ENCODE results near the gene CDR2.
A peak's percentile ranks its signal among the peaks of the same experiment; 100 is the strongest.
"Not testable (repeated sequence)": the region's sequence is repeated elsewhere in the genome, so short reads cannot be mapped to it uniquely, and the experiment has no call there.

CDR2 gene

DNA sequence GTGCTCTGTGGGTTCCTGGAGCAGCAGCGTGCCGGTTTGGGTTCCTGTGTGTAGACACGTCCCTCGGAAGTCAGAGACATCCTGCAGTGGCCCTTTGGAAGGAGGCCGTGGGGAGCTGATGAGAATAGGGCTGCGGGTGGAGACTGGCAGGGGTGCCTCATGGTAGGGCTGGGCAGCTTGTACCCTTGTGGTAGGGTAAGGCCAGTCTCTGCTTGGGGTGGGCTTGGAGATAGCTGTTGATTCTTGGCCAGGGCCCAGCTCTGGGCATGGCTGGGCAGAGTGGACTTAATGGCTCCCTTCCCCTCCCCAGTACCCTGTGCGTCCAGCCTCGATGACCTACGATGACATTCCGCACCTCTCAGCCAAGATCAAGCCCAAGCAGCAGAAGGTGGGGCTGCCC, 66.6 kb downstream of the CDR2 start:
- DNase-seq (ENCODE audit: low read depth): no peak

DNA sequence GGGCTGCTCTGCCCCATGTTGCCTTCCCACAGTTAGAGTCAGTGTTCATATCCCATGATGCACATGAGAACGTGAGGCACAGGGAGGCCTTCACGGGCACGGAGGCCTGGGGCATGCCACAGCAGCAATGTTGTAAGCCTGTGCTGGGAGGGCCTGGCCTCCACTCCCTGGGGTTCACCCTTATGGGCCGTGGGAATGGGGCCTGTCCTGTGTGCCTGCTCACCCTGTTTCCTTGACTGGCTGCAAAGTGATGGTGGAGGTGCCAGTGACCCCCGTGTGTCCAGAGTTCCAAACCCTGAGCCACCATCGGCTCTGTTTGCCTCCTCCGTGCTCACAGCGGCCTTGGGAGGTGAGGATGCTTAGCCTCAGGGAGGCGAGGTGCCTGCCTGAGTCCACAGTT, 67.6 kb downstream of the CDR2 start:
- DNase-seq (ENCODE audit: low read depth): no peak

DNA sequence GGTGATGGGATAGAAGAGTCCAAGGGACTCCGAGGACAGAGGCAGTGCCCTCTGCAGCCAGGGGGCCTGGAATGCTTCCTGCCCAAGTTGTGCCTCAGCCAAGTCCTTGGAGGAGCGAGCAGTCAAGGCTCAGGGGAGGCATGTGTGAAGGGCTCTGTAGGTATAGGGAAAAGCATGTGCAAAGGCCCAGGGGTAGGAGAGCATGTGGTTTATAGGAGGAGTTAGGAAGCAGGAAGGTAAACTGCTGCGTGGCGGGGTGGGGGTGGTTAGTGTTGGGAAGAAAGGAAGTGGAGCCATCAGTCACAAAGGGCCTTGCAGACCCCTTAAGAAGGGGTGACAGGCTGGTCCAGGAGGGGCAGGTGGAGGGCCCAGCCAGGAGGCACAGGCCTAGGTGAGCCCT, 70.0 kb downstream of the CDR2 start:
- no peak for DNase-seq (ENCODE audit: low read depth)

DNA sequence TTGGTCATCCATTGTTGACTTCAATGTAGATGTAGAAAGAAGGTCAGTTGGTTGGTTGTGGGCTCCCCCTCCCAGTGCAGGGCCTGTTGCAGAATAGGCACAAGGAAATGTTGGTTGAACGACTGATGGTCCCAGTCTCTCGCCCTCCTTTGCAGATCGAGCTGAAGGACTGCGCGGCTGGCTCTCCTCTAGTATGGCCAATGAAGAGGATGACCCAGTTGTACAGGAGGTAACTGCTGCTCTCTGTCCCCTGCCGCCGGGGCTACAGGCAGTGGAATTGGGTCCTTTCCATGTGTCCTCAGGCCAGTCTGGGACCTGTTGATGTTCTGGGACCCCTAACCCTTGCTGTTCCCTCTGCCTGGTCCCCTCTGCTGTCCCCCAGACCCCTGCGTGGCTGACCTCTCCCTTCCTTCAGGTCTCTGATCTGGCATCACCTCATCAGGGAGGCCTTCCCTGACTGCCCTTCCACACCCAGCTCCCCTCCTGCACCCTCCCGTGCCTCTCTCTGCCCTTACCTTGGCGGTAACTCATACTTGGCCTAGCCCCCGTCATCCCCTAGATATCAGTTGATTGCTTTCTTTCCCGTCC, 71.5 kb downstream of the CDR2 start:
- no peak for DNase-seq (ENCODE audit: low read depth)

DNA sequence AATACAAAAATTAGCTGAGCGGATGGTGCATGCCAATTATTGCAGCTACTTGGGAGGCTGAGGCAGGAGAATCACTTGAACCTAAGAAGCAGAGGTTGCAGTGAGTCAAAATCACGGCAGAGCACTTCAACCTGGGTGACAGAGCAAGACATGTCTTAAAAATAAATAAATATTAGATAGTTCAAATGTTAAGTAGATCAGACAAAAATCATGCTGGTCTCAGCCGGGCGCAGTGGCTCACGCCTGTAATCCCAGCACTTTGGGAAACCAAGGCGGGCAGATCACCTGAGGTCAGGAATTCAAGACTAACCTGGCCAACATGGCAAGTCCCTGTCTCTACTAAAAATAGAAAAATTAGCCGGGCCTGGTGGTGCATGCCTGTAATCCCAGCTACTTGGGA, 73.0 kb downstream of the CDR2 start:
- not testable (repeated sequence) for DNase-seq (ENCODE audit: low read depth)

DNA sequence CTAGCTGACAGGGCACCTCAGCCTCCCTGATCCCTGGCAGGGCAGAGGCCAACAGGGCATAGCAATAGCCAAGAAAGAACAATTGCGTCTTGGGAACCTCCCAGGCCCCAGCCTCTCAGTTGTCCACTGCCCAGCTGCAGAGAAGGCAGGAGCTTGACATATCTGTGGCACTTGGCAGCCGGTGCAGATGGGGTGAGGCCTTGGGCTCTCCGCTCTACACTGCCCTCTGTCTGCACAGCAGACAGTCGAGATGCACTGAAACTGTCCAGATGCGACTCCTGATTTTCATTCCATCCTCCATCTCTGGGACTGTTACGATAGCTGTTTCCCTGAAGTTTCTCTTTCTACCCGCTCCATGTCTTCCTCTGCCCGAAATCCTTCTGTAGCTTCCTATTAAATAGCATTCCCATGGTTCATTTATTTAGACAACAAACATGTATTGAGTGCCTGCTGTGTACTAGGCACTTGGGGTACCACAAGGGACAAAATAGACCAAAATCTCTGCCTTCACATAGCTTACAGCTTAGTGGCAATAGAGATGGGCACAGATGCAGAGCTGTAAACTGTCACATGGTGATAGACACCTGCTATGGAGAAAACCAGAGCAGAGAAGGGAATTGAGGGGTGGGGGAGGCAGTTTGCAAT, 73.9 kb downstream of the CDR2 start:
- DNase-seq (ENCODE audit: low read depth): peak; percentile 68

DNA sequence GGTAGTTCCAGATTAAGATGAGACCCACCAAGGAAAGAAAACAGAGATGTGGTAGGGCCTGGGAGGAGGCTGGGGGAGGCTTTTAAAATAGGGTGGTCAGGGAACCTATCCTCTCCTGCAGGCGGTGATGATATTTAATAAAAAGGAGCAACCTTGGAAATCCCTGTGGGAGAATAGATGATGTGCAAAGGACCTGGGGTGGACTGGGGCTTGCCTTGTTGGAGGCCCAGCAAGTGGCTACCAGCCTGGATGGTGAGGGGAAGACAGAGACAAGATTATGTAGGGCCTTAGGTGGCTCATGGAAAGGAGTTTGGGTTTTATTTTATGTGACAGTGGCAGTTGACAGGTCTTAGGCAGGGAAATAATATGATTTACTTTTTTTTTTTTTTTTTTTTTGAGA, 75.4 kb downstream of the CDR2 start:
- DNase-seq (ENCODE audit: low read depth): no peak

DNA sequence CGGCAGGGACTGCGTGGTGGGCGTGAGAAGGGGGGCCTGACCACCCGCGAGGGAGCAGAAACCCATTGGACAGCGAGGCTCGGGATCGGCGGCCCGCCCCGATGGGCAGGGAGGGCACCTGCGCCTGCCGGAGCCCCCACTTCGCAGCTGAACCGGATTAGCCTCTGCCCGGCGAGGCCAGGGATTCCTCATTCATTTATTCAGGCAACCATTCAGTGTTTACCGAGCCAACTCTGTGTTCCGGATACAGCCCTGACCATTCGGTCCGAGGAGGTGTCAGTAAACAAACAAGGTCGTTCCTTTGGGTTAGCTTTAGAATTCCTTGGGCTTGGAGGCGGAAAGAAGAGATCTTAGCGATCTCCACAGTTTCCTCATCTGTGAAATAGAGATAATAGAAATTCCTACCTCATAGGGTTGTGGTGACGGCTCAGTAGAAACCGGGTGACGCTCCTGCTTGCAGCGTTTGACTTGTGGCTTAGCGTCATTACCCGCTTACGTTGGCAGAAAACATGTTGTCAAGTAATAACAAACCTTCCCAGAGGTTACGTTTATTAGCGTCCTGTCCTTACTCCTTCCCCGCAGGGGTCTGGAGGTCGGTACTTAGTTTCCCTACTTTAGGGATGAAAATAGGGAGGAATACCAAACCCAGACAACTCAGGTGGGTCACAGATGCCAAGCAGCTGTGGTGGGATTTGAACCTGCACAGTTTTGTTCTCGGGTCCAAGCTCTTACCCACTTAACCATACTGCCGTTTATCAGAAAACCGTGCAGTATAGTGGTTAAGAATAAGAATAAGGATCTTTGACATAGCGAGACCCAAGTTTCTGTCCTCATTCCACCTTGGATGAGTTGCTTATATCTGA, 76.3 kb downstream of the CDR2 start:
- DNase-seq (ENCODE audit: low read depth): peak; percentile 96

DNA sequence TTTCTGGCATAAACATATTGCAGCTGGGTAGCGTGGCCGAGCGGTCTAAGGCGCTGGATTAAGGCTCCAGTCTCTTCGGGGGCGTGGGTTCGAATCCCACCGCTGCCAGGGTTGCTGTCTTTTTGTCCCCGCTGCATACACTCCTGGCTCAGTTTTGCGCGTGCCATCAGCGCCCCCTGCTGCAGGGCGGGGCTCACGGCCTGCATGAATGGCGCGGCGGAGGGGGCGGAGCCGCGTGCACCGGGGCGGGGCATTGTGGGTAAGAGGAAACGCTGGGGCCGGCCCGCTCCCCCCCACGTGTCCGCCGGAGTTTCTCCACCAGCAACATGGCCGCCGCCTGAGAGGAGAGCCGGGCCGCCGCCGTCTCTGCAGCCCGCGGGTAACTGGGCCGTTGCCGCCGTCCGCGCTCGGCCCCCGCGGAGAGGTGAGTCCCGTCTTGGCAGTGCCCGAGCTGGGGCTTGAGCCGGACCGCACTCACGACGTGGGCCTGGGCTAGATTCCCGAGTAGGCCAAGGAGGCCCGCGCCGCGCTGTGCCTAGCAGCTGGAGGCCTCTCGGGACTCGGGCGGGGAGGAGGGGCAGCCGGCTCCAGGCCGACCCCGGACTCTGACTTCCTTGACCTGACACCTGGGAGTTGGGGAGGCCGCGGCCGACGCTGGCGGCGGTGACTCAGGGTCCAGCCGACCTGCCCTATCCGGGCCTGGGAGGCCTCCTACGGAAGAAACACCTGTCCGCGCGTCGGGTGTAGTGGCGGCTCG, 77.1 kb downstream of the CDR2 start, which contains the start of gene POLR3E:
Gene POLR3E (plus strand): TSS at position 296 of the 757 bp plus-strand sequence. CDS start 5,560 bp downstream, outside the sequence.
- DNase-seq (ENCODE audit: low read depth): peak; percentile 97

DNA sequence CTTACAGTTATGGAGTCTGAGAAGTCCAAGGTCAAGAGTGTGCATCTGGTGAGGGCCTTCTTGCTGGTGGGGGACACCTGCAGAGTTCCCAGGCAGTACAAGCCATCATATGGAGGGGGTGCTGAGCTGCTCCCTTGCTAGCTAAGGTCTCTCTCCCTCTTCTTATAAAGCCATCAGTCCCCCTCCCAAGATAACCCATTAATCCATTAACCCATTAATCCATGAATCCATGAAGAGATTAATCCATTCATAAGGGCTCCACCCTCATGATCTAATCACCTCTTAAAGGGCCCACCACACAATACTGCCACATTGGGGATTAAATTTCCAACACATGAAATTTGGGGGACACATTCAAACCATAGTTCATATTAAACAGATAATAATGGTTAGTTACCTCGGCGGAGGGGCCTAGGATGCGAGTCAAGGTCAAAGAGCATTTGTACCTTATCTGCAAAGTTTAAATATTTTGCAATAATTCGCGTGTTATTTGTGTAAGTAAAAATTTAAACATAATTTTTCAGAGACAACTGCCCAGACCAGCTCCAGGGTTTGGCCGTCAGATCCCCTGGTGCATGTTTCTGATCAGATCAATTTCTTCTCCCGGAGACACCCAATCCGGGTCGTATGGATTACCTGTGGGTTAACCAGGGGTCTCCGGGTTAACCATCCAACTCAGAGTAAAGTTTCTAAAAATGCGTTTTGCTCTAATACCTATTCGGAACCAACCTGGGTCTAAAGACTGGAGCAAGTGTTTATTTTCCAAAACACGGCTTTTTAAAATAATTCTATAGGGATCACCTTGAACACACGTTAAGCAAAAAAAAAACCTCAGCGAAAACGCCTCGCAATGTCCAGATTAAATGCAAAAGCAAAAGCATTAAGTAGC, 78.0 kb downstream of the CDR2 start:
- no peak for DNase-seq (ENCODE audit: low read depth)

Measured in EH (cell line).